ENCODE measurements around the gene LEMD1.
"Not testable (repeated sequence)": the region's sequence is repeated elsewhere in the genome, so short reads cannot be mapped to it uniquely, and the experiment has no call there.

The LEMD1 gene

GRCh38 chr1:205424901-205425600 lies 3.2 kb upstream of the LEMD1 start:
- DNase-seq = no peak

- DNase-seq = no peak
Observed at GRCh38 chr1:205423814-205424399, 2.1 kb upstream of the LEMD1 start.

GRCh38 chr1:205422993-205423642 lies 1.3 kb upstream of the LEMD1 start:
- DNase-seq = no peak

- DNase-seq = no peak
Observed at GRCh38 chr1:205420938-205421337, 918 bp downstream of the LEMD1 start.

- no peak for DNase-seq
Observed at GRCh38 chr1:205417870-205418635, 3.8 kb downstream of the LEMD1 start.

GRCh38 chr1:205416322-205416721 lies 5.5 kb downstream of the LEMD1 start:
- DNase-seq = no peak

- no peak for DNase-seq
Observed at GRCh38 chr1:205410581-205411298, 11.1 kb downstream of the LEMD1 start.

- no peak for DNase-seq
Observed at GRCh38 chr1:205407970-205408369, 13.9 kb downstream of the LEMD1 start.

GRCh38 chr1:205406252-205406651 lies 15.6 kb downstream of the LEMD1 start:
- not testable (repeated sequence) for DNase-seq

GRCh38 chr1:205404484-205404883 lies 17.4 kb downstream of the LEMD1 start:
- DNase-seq = not testable (repeated sequence)

GRCh38 chr1:205398586-205398985 lies 23.3 kb downstream of the LEMD1 start:
- DNase-seq = no peak

- peak; percentile 40 to 61 (median 47) for DNase-seq
Observed at GRCh38 chr1:205396967-205397616, 24.8 kb downstream of the LEMD1 start.

- DNase-seq = no peak
Observed at GRCh38 chr1:205395616-205396015, 26.2 kb downstream of the LEMD1 start.

- no peak for DNase-seq
Observed at GRCh38 chr1:205392650-205393049, 29.2 kb downstream of the LEMD1 start.

- DNase-seq = no peak
Observed at GRCh38 chr1:205391386-205391785, 30.5 kb downstream of the LEMD1 start.

GRCh38 chr1:205387845-205388244 lies 34.0 kb downstream of the LEMD1 start:
- no peak for DNase-seq

GRCh38 chr1:205382990-205383389 lies 38.9 kb downstream of the LEMD1 start:
- not testable (repeated sequence) for DNase-seq

GRCh38 chr1:205382561-205382960 lies 39.3 kb downstream of the LEMD1 start:
- DNase-seq = no peak

GRCh38 chr1:205381305-205381704 lies 40.6 kb downstream of the LEMD1 start:
- no peak for DNase-seq

GRCh38 chr1:205380882-205381281 lies 41.0 kb downstream of the LEMD1 start:
- no peak for DNase-seq

- DNase-seq = no peak
Observed at GRCh38 chr1:205379056-205379455, 42.8 kb downstream of the LEMD1 start.

- DNase-seq = no peak
Observed at GRCh38 chr1:205377355-205377754, 44.5 kb downstream of the LEMD1 start.

Measured in suppressor macrophage treated with lipopolysaccharide for 1 hour (primary cell).